Neural crest cell (in vitro differentiated cells): Measurements from ENCODE around the gene ASZ1. TPM values are rescaled to one million over a fixed set of nuclear protein-coding genes. Genes with fewer than 3 reads are reported as not detected.
A peak's percentile ranks its signal among the peaks of the same experiment; 100 is the strongest.

Experiments
- DNase-seq: peaks from one replicate; pipeline ENCODE4 v3.0.0; 2021; ENCODE audit warnings: low read depth, mixed read lengths, low spot score
- H3K27ac Mint-ChIP-seq: one replicate; pipeline ENCODE4 v1.8.0; 2021; ENCODE audit warnings: mild to moderate bottlenecking, mixed read lengths; ENCODE audit not compliant: unreplicated experiment
- H3K27me3 Mint-ChIP-seq: 2 replicates; pipeline ENCODE4 v1.8.0; 2021; ENCODE audit warnings: low read depth, mild to moderate bottlenecking, mixed read lengths
- H3K36me3 Mint-ChIP-seq: 2 replicates; pipeline ENCODE4 v1.8.0; 2021; ENCODE audit warnings: low read depth, mild to moderate bottlenecking, mixed read lengths
- H3K4me1 Mint-ChIP-seq: 2 replicates; pipeline ENCODE4 v1.8.0; 2021; ENCODE audit warnings: mixed read lengths
- H3K4me3 Mint-ChIP-seq: one replicate; pipeline ENCODE4 v1.8.0; 2021; ENCODE audit warnings: mild to moderate bottlenecking, mixed read lengths
- H3K9me3 Mint-ChIP-seq: 2 replicates; pipeline ENCODE4 v1.8.0; 2021; ENCODE audit warnings: mixed read lengths
- CTCF ChIP-seq: fragments of 200-600 bp; sonication (generic); conservative IDR thresholded peaks from 2 replicates; pipeline ENCODE4 v1.5.0; 2021; ENCODE audit warnings: antibody characterized with exemption, mild to moderate bottlenecking
- total RNA-seq: library from RNA; stranded (reverse); gene quantifications from 2 replicates; pipeline ENCODE4 v1.2.1, GENCODE V29; 2021

The ASZ1 gene
- total RNA-seq, 1 donor from 2014 or later: not detected

- Mint-ChIP-seq H3K4me3 (no peak overlapping the region), H3K36me3 (no peaks in the 10 kb centered on the region), H3K27ac (no peak overlapping the region), H3K27me3 (no peaks in the 10 kb centered on the region), H3K9me3 (no peaks in the 10 kb centered on the region), H3K4me1 (no peaks in the 10 kb centered on the region)
- DNase-seq: no peak
- peak; percentile 56 for TF ChIP-seq CTCF
Observed at GRCh38 chr7:117401293-117402002, 25.8 kb downstream of the ASZ1 start.

- Mint-ChIP-seq H3K9me3 (no peaks in the 10 kb centered on the region), H3K36me3 (no peaks in the 10 kb centered on the region), H3K4me1 (no peaks in the 10 kb centered on the region), H3K27me3 (no peaks in the 10 kb centered on the region), H3K4me3 (no peak overlapping the region), H3K27ac (no peak overlapping the region)
- peak; percentile 74 for TF ChIP-seq CTCF
- no peak for DNase-seq
Observed at GRCh38 chr7:117399820-117400422, 27.4 kb downstream of the ASZ1 start.

GRCh38 chr7:117395743-117396142 is 31.6 kb downstream of the ASZ1 start:
- no peak for TF ChIP-seq CTCF
- Mint-ChIP-seq H3K27me3 (no peaks in the 10 kb centered on the region), H3K36me3 (no peaks in the 10 kb centered on the region), H3K4me3 (no peak overlapping the region), H3K4me1 (no peaks in the 10 kb centered on the region), H3K9me3 (no peaks in the 10 kb centered on the region), H3K27ac (no peak overlapping the region)
- DNase-seq: no peak

GRCh38 chr7:117393781-117394180 is 33.5 kb downstream of the ASZ1 start:
- H3K9me3 Mint-ChIP-seq: peaks cover 3% of the 10 kb centered on the region
- no peaks in the 10 kb centered on the region for H3K36me3 Mint-ChIP-seq
- H3K4me1 Mint-ChIP-seq: no peaks in the 10 kb centered on the region
- H3K27me3 Mint-ChIP-seq: no peaks in the 10 kb centered on the region
- DNase-seq: no peak
- TF ChIP-seq CTCF: no peak
- H3K4me3 Mint-ChIP-seq: no peak overlapping the region
- H3K27ac Mint-ChIP-seq: no peak overlapping the region

GRCh38 chr7:117389871-117390270 is 37.4 kb downstream of the ASZ1 start:
- Mint-ChIP-seq H3K4me3 (no peak overlapping the region), H3K36me3 (peaks cover 4% of the 10 kb centered on the region), H3K4me1 (no peaks in the 10 kb centered on the region), H3K27ac (no peak overlapping the region), H3K27me3 (no peaks in the 10 kb centered on the region), H3K9me3 (peaks cover 8% of the 10 kb centered on the region)
- no peak for TF ChIP-seq CTCF
- no peak for DNase-seq
